Lower leg skin (tissue), 4 donors: ENCODE data around the gene ZNF614. TPM values are rescaled to one million over a fixed set of nuclear protein-coding genes. Genes with fewer than 3 reads are reported as not detected.
"Not testable (repeated sequence)": the region's sequence is repeated elsewhere in the genome, so short reads cannot be mapped to it uniquely, and the experiment has no call there.

Experiments
- DNase-seq, 2 donors: peaks; one replicate each; pipeline ENCODE4 v3.0.0-alpha.2; 2019; ENCODE audit warnings: low spot score in 2 of 2
- H3K4me3 ChIP-seq: fragments of 200-600 bp; sonication (generic); 2 replicates; pipeline ENCODE4 v1.5.1; 2017; ENCODE audit warnings: mild to moderate bottlenecking, low read depth; ENCODE audit not compliant: poor library complexity, severe bottlenecking
- CTCF ChIP-seq, 3 donors: fragments of 450-650 bp; IDR thresholded peaks; one replicate each; pipeline ENCODE4 v1.5.1; 2016; ENCODE audit warnings: antibody characterized with exemption in 3 of 3, mild to moderate bottlenecking in 3 of 3, moderate library complexity in 2 of 3
- POLR2A ChIP-seq, 2 donors: fragments of 450-650 bp; IDR thresholded peaks; one replicate each; pipeline ENCODE4 v1.6.1; 2016 to 2017; ENCODE audit warnings: antibody characterized with exemption in 2 of 2, mild to moderate bottlenecking in 1 of 2, moderate library complexity in 1 of 2
- WGBS, 2 donors: methylation state at CpG; one replicate each; pipeline ENCODE4 v1.1.5; 2018; 5-methylcytosine and 5-hydroxymethylcytosine counted together
- intact Hi-C: fragments of 100-400 bp; cut with DNase I; formaldehyde crosslinking; loops from one replicate; pipeline ENCODE4 v1.15.0; 2023; ENCODE audit warnings: low total_unique reads
- total RNA-seq, 4 donors: library from RNA; depleted of rRNA; stranded (reverse); fragments of >200 nt; gene quantifications; one replicate each; pipeline ENCODE4 v1.1.0, GENCODE V29; 2016

The ZNF614 gene
- total RNA-seq, 4 donors from 2014 or later = 3.9 to 6.4 (median 4.3) TPM

- intact Hi-C loops = no loop called here
- peak; percentile 92 to 98 for DNase-seq
- TF ChIP-seq POLR2A (IDR thresholded peaks at IDR 0.05) (no peak), CTCF (IDR thresholded peaks at IDR 0.05) (no peak)
- WGBS, 2 donors = 0 to 1% methylated on average over 59 to 60 of the region's 60 CpGs
- peak within 1 kb of the TSS; percentile 57 for H3K4me3 ChIP-seq
These were observed 20.6 kb upstream of the ZNF614 start, which contains the start of gene ZNF432 for GRCh38 chr19:52048555-52049501. TSS of gene ZNF432 (minus strand) at chr19:52048838. CDS start at chr19:52046868, 1,970 bp downstream.

- no peak for TF ChIP-seq CTCF (IDR thresholded peaks at IDR 0.05)
- DNase-seq = no peak
- intact Hi-C loops = no loop called here
- no peak overlapping the region for H3K4me3 ChIP-seq
- 96 to 100% methylated on average over 4 of the region's 4 CpGs for WGBS, 2 donors
These were observed 11.0 kb upstream of the ZNF614 start for GRCh38 chr19:52039169-52039568.

GRCh38 chr19:52034051-52034728, 6.0 kb upstream of the ZNF614 start:
- H3K4me3 ChIP-seq = no peak overlapping the region
- DNase-seq = no peak
- no peak for TF ChIP-seq CTCF (IDR thresholded peaks at IDR 0.05)
- TF ChIP-seq POLR2A (IDR thresholded peaks at IDR 0.05) = no peak

GRCh38 chr19:52028780-52029123, 573 bp upstream of the ZNF614 start:
- 20 to 22% methylated on average over 5 of the region's 5 CpGs for WGBS, 2 donors
- peak overlapping the region; percentile 86 for H3K4me3 ChIP-seq
- DNase-seq = no peak
- intact Hi-C loops = no loop called here
- TF ChIP-seq POLR2A (IDR thresholded peaks at IDR 0.05) (no peak), CTCF (IDR thresholded peaks at IDR 0.05) (no peak)

More at GRCh38 chr19:52034051-52034728, 6.0 kb upstream of the ZNF614 start:
- intact Hi-C loops = no loop called here
- 96 to 97% methylated on average over 12 of the region's 12 CpGs for WGBS, 2 donors

- WGBS, 2 donors = 84 to 89% methylated on average over 15 of the region's 15 CpGs
- H3K4me3 ChIP-seq, intact Hi-C loops, DNase-seq: not testable (repeated sequence)
These were observed 1.8 kb downstream of the ZNF614 start for GRCh38 chr19:52026255-52026990.

GRCh38 chr19:52024478-52024877, 3.7 kb downstream of the ZNF614 start:
- intact Hi-C loops, H3K4me3 ChIP-seq, DNase-seq: not testable (repeated sequence)
- 98 to 99% methylated on average over 4 of the region's 4 CpGs for WGBS, 2 donors
